ENCODE data around the gene SALL1.

Gene SALL1

DNA sequence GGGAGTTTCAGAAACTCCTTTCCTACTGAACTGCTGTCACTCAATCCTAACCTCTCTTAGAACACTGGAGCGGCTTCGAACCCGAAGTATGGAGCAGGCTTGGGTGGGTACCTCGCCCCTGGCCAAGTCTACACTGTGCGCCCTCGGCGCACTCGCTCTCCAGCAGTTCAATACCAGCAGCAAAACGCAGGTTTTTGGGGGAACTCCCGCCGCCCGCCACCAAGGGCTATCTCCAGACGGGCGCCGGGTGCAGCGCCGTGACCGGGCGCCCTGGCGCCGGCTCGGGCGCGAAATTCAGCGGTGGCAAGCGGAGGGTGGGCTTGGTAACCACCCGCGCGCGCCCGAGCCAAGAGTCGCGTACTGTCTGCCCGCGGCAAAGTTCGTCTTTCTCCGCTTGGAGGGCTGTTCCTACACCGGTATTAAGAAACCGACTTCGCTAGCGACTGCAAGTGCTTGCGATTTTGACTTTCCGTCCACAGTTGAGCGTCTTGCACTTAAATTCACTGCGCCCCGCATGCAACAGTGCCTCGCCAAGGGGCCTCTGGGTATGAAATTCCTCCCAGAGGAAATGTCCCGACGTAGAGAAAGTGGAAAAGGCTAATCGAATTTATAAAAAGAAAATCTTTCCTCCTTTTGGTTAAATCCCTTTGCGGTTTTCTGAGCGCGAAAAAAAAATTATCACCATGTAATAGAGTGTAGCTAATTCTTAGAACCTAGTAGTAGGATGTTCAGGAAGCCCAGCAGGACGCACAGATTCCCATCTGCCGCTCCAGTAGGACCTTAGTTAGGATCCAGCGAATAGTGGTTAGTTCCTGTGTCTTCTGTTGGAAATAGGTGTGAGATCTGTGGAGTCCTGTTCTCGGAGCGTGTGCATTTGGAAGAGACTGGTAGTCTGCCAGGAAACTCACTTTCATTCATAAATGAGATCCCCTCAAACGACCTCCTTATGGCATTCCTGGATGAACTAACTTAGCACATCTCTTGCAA, 5.0 kb upstream of the SALL1 start:
- DNase-seq = no peak

DNA sequence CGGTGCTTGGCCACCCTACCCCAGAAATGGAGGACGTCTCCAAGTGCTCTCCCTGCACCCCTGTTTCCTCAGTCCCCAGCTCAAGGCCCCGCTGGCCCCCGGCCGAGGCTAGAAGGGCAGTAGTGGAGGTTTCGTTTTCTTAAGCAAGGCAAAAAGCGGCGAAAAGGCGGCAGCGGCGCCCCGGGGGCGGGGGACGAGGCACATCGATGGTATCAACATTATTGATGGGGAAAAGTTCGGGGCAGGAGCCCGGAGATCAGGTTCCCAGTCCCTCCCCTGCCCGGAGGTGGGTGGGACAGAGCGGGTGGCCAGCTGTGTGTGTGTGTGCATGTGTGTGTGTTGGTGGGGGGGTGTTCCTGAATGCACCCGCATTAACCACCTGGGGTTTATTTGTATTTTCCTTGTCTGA, 4.1 kb upstream of the SALL1 start:
- DNase-seq = no peak

- no peak for DNase-seq
These were observed 3.5 kb upstream of the SALL1 start for GRCh38 chr16:51154271-51155171.

DNA sequence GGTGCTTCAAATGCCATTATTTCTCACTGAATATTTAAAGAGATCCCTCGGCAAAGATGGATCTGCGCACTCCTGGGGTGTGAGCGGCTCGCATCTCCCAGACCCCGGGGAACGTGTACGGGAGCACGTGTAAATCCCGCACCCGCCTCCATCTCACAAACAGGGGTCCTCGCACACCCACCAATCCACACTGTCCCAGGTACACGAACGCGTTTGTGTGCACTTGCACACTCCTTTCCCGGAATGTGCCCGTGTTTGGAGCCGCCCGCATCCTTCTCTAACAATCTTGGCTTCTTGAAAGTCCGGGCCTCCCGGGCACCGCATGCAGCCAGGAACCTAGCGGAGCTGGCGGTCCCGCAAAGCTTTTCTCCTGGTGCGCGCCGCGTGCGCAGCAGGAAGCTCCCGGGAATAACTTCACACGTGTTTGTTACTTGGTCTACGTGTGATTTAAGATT, 2.5 kb upstream of the SALL1 start:
- DNase-seq = no peak

GRCh38 chr16:51152691-51153576, 1.9 kb upstream of the SALL1 start:
- no peak for DNase-seq

- no peak for DNase-seq
These were observed 1.0 kb upstream of the SALL1 start for GRCh38 chr16:51151961-51152663.

DNA sequence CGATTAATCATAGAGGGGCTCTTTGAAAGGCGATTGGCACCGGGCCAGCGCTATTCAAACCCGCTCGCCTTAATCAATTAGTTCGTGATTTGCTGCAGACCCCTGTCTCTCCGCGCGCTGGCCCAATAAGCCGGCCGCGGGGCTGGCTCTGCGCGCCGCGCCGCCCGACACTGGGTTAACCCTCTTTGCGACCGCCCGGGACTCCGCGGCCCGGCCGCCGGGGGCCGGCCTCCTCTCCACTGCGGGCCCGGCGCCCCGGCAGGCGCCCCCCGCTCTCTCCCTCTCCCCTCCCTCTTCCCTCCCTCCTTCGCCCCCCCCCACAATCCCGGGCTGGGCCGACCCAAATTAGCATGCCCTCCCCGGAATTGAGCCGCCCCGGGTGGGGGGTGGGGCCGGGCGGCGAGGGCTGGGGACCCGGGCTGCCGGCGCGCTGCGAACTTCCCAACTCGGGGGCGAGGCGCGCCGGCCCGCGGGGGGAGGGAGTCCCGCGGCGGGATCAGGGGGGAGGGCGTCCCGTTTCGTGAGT, 428 bp upstream of the SALL1 start:
- DNase-seq = no peak

- DNase-seq = no peak
These were observed 744 bp downstream of the SALL1 start for GRCh38 chr16:51150165-51150887.

GRCh38 chr16:51149721-51150164, 1.3 kb downstream of the SALL1 start:
- no peak for DNase-seq

DNA sequence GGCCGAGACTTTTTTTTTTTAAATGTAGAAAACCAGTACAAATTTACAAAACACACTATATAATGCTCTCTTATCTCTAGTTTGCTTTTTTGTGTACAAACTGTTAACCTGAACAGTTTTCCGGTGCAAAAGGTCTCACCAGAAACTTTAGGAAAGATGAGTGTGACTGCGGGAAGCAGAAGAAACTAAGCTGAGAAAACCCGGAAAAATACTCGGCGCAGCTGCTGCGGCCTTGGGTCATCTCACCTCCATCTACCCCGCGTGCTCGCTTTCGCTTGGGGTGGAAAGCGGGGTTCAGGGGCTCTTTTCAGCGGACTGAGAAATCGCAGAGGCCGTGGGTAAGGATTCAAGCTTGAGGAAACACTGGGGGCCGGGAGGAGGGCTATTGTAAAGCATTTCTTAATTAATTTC, 1.8 kb downstream of the SALL1 start:
- no peak for DNase-seq

DNA sequence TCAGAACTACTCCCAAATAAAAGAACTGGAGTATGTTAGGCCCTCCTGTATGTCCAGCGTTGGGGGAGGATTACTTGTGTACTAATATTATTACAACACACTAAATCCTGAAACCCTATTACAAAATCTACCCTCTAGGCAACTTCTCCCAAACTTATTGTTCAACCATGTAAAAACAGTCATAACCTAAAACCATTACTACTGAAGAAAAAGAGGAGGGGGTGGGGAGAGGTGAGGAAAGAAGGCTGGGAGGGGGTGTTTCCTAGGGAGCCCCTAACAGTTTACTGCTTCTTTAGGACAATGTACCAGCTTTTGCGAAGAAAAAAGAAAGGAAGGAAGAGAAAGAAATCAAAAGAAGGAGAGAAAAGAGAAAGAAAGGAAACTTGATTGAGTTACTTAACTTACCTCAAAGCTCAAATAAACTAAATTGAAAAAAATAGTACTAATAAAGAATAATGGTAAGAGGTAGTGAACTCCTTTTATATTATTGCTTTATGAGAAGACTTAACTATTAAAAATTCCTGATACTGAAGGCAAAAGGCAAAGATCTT, 2.3 kb downstream of the SALL1 start:
- DNase-seq = no peak

DNA sequence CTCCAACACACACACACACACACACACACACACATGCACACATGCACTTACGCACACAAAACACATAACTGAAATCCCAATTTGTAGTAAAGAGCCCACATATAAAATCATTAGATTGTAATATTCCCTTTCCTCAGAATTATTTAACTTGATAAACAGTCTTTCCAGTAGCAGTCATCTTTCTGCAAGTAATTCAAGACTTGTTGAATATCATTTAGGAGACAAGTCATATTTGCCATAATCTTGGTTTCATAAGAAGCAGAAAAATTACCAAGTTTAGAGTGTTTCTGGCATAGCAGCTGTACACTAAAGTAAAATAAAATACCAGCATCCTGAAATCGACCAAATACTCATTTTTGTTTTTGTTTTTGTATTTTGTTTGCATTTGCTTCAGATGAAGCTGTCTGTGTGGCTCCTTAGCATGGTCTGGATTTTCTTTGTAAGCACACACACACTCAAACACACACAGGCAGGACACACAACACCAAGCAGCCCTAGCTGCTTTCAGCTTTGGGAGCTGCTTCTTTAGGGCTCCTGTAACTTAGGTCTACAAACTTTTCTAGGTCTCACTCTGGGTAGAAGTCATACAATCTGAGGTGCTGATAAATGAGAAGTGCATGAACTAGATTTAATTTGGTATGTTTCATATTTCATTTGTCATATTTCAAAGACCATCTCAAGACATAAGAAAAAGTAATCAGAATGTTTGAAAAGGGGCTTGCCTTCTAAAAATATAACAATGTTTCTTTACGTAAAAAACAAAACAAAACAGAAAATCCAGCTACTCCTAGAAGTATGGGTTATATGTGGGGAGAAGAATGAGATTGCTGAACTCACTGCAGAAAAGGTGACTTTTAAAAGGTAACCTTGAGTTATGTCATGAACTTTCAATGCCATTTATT, 3.0 kb downstream of the SALL1 start:
- no peak for DNase-seq

DNA sequence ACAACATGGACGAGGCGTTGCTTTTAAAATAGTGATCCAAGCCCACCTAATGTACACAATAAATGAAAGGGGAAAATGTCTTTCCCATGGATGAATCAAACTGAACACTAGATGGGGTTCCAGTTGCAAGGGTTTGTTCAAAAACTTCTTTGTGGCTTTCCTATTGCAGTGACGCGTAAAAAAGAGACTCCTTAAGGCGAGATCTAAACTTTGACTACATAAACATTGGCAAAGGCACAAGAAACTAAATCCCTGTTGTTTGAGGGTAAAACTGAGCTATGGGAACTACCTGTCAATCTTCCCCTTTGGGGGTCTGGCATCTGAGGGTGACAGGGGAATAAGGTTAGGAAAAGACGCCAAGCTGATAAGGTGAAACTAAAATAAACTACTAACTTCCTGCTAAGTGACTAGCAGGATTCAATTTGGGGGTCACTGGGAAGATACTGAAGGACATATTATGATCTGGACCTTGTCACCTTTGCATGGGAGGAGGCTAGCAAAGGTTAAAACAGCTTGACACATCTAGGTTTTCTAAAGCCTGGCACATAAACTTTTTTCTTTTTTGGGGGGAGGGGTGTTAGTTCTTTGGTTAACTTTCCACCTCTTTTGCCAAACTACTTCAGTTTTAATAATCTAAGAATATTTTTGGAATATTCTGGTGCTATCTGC, 4.7 kb downstream of the SALL1 start:
- DNase-seq = no peak

GRCh38 chr16:51144203-51144602, 6.9 kb downstream of the SALL1 start:
- DNase-seq = no peak

DNA sequence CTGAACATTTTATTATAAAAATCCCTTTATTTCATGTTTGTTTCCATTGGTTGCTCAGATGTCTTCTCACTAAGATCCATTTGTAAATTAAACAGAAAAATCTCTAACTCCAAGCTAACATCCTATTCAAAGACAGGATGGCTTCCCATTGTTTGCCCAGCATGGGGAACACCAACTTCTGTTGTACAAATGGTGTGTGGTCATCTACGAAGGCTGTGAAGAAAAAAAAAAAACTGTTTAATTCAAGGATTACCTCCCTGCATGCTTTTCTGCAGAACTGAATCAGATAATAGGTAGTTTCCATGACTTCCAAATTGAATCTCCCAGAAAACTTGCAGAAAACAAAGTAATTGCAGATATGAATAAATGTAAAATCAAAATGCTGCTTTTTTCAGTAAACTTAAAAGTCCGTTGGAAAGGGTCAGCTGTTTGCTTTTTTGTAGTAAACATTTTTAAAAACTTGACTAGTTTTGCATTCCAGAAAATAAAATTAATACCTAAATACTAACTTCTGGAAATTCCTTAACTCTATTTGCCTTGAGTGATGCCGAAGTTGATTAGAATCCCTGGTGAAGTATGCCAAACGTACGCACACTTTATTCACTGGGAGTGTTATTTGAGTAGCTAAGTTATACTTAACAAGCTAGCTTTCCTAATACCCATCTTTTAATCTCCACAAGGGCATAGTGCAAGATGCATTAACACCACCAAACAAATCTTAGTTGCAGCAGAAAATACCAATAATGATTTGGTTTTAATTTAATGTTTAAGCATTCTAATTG, 7.7 kb downstream of the SALL1 start:
- DNase-seq = no peak

DNA sequence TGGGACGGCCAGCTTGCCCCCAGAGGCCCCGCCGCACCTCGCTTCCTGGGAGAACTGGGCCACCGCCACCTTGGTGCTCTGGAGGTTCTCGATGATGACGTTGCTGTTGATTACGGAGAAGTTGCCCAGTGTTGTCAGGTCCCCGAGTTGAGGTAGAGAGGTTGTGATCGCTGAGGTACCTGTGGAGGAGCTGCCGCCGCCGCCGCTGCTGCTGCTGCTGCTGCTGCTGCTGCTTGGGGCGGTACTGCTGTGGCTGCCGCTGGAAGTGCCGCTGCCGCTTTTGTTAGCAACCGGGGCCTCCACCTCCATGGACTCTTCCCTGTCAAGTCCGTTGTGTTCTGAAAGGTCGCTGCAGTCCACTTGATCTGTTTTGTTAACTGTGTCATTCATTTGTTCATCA, 9.5 kb downstream of the SALL1 start:
- no peak for DNase-seq

DNA sequence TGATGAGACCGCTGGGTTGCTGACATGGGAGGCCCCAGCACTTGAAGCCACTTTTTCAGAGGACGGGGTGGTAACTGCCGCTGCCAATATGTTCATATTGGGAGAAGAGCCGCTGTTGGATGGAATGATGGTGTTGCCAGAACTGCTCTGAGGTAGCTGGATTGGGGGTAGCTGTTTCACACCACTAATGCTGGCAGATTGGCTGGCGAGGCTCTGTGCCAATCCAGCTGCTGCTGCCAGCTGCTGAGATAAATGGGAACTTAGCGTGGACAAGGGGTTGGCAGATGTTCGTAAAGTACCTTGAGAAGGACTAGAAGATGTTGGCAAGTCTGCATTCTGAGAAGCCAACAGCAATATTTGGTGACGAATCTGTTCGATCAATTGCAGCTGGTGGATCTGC, 10.0 kb downstream of the SALL1 start:
- no peak for DNase-seq

DNA sequence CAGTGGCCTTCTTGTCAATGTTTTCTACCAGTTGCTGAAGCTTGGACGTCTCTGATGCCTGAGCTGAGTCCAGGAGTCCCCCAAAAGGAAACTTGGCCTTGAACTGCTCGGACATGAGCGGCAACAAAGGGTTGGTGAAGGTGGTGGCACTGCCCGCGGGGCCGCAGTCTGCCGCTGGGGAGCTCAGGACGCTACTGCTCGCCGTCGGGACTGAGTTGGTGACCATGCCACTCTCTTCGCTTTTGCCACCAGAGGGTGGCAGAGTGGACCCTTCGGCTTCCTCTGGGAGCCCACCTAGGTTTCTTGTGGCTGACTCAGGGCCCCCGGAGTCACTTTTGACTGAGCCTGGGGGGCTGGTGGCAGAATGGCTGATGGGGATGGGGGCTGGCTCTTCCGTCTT, 11.0 kb downstream of the SALL1 start:
- DNase-seq = no peak

Data from CD4-positive, alpha-beta T cell treated with Interleukin-6 for 4 hours (primary cell).